NAMALWA (cell line): Measurements from ENCODE around the gene RALB.
A peak's percentile ranks its signal among the peaks of the same experiment; 100 is the strongest.
"Not testable (repeated sequence)": the region's sequence is repeated elsewhere in the genome, so short reads cannot be mapped to it uniquely, and the experiment has no call there.

Experiments used
- DNase-seq: peaks from one replicate; pipeline ENCODE4 v3.0.0-alpha.2; 2015; ENCODE audit warnings: low spot score

RALB gene

GRCh38 chr2:120315367-120316033 lies 62.8 kb downstream of the RALB start:
- DNase-seq: no peak

- DNase-seq: no peak
Observed at GRCh38 chr2:120316071-120316470, 63.4 kb downstream of the RALB start.

DNA sequence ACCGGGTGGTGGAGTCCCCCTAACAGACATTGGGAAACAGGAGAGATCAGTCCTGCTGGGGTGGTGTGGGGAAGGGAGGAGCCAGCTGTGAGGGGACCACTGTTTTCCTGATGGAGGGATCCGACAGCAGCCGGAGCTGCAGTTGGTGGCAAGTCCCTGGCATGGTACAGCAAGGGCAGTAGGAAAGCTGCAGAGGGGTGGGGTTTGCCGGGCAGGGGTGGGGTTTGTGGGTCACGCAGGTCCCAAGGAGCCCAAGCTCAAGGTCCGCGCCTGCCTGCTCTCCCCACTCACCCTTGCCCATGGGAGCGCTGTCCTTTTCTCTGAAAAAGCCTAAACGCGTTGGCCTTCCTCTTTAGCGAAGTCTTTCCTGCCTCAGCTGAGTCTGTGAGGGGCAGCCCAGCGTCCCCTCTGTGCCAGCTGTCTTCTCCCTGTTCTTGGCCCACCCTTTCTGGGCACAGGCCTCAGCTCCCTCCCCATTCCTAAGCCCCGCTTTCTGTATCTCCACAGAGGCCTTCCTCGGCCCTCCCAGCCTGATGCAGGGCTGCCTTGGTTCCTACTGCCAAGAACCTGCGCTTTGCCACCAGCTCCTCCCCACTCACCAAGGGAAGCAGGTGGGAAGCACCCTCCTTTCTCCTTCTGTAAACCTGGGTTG lies 64.0 kb downstream of the RALB start:
- no peak for DNase-seq

GRCh38 chr2:120317180-120317533 lies 64.5 kb downstream of the RALB start:
- peak; percentile 16 for DNase-seq

DNA sequence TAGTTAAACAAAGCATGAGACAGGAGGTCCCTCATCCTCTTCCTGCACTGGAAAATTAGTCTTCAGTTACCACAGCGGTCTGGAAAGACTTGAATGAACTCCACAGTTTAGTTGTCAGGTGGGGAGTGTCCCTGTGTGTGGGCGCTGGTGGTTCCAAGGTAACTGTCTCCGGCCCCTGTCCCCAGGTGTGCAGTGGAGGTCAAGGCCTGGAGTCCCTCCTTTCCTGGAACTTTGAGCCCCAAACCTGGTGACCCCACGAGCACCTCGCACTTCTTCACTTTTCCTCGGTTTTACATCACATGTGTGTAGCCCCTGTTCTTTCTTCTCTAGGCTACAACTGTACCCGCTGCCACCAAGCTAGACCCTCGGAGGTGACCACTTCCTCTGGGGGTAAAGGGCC lies 65.3 kb downstream of the RALB start:
- DNase-seq: no peak

DNA sequence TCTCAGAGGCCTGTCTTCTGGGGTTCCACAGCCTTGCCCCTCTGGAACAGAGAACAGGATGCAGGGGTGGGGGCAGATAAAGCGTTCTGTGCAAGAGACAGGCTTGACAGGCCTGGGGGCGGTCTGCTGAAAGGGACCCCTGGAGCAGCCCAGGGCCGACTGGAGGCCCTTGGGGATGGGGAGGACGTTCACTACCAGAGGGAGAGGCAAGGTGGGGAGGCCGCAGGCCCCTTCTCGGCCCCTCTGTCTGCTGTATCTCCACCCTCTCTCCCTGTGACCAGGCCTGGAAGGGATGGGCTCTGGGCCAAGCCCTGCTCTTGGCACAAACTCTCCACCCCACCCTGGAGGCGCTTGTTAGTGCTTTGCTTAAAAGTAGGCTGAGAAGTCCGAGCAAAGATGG lies 66.0 kb downstream of the RALB start:
- no peak for DNase-seq

DNA sequence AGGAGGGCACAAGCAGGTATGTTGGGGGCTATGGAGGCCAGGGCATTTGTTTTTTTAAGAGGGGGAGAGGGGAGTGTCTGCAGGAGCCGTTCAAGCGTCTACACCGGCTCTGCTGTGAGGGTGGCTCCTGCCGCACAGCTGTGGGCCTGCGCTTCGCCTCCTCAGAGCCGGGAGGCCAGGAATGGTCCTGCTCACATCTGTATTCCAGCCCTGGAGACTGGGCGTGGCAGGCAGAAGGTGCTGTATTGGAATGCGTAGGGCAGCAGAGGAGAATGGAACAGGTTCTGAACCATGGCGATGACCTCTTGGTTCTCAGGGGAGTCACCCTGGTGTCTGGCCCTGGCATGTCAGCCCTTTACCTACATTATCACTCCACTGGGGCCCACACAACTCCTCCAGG lies 66.5 kb downstream of the RALB start:
- DNase-seq: no peak

DNA sequence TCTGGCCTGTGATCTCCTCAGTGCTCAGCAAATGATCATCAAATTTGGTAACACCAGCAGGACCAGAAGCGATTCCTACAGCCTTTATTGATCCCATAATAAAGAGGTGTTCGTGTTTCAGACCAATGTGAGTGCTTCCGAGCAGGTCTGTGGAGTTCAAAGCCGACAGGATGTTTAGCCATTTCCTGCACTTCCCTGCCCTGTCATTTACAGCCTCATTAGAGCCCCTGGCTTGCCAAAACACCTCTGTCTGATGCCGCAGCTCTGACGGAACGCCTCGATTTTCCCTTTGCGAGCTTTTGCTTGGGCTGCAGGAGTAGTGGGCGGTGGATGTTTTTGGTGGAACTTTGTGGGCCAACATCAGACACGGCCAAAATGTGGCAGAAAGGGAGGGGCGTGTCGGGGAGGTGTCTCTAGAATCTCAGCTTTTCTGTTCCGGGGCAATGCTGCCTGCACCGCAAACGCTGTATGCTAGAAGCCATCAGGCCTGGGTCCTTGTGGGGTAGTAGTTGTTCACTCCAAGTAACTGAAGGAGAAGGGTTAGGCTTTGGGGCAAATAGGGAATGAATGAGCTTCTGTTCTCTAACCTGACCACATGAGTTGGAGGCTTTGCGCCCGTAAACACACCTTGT lies 67.2 kb downstream of the RALB start:
- no peak for DNase-seq

DNA sequence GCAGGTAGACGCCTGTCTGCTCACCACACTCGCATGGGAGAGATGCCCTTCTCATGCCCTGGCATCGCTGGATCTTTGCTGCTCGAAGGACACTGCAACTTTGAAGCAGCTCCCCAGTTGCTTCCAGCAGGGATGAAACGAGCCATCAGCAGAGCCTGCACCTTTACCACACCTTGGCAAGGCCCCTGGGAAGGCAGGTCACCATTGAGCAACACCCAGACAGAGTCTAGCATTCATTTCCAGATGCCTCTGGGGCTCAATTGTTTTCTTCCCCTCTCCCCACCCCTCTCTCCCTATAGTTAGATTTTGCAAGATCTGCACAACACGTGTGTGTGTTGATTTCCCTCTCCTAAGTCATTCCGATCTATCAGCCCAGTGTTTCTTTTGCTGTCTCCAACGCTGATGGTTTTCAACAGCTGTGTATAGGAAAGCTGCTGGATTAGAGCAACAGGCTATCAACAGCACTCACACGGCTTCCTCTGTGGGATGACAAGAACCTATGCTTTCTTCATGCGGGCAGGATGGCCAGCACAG lies 67.7 kb downstream of the RALB start:
- DNase-seq: no peak

- DNase-seq: not testable (repeated sequence)
Observed at GRCh38 chr2:120320887-120321556, 68.4 kb downstream of the RALB start.

DNA sequence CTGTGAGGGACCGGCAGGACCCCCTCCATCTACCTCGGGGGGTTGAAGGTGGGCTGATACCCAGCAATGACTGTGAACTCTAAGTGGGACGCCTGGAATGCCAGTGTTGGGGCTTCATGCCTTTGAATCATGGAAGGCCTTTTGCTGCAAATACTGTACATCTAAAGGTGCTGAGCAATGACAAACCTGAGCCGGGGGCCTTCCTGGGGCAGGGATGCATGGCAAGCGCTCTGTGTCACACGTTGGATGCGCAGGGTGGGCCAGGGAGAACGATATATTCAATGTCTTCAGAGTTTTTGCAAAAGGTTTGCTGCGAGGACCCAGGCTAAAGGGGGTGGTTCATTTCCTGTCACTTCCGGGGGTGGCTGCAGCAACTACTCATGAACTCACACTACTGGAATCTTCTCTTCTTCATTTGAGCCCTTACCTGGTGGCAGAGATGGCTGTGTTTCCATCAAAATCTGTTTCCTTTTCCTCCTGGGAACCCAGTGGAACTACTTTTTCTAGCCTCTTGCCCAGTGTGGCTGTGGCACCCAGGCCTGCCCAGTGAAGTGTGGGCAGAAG lies 69.2 kb downstream of the RALB start:
- DNase-seq: no peak

- no peak for DNase-seq
Observed at GRCh38 chr2:120322329-120322728, 69.7 kb downstream of the RALB start.

- DNase-seq: no peak
Observed at GRCh38 chr2:120323214-120323613, 70.6 kb downstream of the RALB start.

GRCh38 chr2:120323807-120324399 lies 71.3 kb downstream of the RALB start:
- no peak for DNase-seq

GRCh38 chr2:120324933-120325332 lies 72.3 kb downstream of the RALB start:
- no peak for DNase-seq

DNA sequence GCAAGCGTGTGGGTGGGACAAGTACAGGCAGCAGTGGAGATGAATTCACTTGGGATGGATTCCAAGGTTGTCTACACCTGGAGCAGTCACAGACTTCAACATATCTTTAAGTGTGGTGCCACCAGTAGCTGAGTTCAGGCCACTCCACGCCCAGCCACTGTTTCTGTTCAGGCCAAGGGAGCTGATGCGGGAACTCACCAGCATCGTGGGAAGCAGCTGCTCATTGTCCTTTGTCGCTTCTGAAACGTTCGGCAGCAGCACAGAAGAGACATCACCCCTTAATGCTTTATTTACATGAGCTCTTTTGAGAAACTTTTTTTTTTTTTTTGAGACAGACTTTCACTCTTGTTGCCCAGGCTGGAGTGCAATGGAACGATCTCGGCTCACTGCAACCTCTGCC lies 73.4 kb downstream of the RALB start:
- no peak for DNase-seq

- DNase-seq: no peak
Observed at GRCh38 chr2:120330946-120331822, 78.5 kb downstream of the RALB start.

- no peak for DNase-seq
Observed at GRCh38 chr2:120331903-120332302, 79.3 kb downstream of the RALB start.

DNA sequence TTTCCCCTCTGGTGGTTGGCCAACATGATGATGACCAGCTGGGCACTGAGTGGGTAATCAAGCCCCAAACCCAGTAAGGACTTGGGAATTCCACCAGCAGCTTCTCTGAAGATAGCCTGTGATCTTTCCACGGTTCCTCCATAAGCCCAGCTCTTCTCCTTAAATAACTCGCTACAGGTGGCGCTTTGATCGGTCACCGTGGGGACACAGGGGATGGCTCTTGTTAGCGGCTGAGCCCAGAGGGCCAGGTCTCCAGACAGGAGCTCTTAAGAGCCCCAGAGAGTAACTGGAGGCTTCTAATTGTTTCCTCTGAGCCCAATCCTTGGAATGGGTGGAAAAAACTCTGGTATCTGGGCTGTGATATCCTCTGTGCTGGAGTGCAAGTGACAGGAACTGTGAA lies 79.7 kb downstream of the RALB start:
- no peak for DNase-seq

- no peak for DNase-seq
Observed at GRCh38 chr2:120334068-120334467, 81.4 kb downstream of the RALB start.

GRCh38 chr2:120336749-120337148 lies 84.1 kb downstream of the RALB start:
- DNase-seq: no peak
